Measurements from ENCODE around the gene COPS6.

GRCh38 chr7:100105534-100105933 lies 16.8 kb downstream of the COPS6 start:
- no peak for TF ChIP-seq CTCF (IDR thresholded peaks at IDR 0.05)
- no peak for TF ChIP-seq POLR2AphosphoS5 (IDR thresholded peaks at IDR 0.05)
- no peak for TF ChIP-seq EP300 (IDR thresholded peaks at IDR 0.05)
- TF ChIP-seq POLR2A (IDR thresholded peaks at IDR 0.05) = no peak
